CD4-positive, CD25-positive, alpha-beta regulatory T cell (primary cell): ENCODE results near the gene RNF43. TPM values are rescaled to one million over a fixed set of nuclear protein-coding genes. Genes with fewer than 3 reads are reported as not detected.

Experiments used
- ATAC-seq, 2 donors: fragments of 150-1000 bp; cut with Tn5 transposase; one replicate each; pipeline ENCODE4 v1.10.0; 2021; ENCODE audit warnings: low read depth in 2 of 2, moderate number of reproducible peaks in 2 of 2, moderate library complexity in 1 of 2
- DNase-seq, 3 donors: peaks; one replicate each; pipeline versions ENCODE4 v3.0.0 to v3.0.0-alpha.2; 2012 to 2022; ENCODE audit warnings: mixed read lengths in 1 of 3
- H3K27ac ChIP-seq: one replicate; pipeline ENCODE4 v1.7.0; 2013; ENCODE audit warnings: mild to moderate bottlenecking, low read length; ENCODE audit not compliant: insufficient read depth, poor library complexity, severe bottlenecking
- H3K27me3 ChIP-seq: one replicate; pipeline ENCODE4 v1.7.0; 2013; ENCODE audit warnings: low read length; ENCODE audit not compliant: control insufficient read depth, insufficient read depth
- H3K36me3 ChIP-seq: one replicate; pipeline ENCODE4 v1.7.0; 2013; ENCODE audit warnings: mild to moderate bottlenecking, low read length, moderate library complexity; ENCODE audit not compliant: control insufficient read depth, insufficient read depth
- H3K4me1 ChIP-seq: 2 replicates; pipeline ENCODE4 v1.7.0; 2013; ENCODE audit warnings: mild to moderate bottlenecking, low read length; ENCODE audit not compliant: insufficient read depth, control insufficient read depth, poor library complexity, severe bottlenecking
- H3K4me3 ChIP-seq: one replicate; pipeline ENCODE4 v1.7.0; 2013; ENCODE audit warnings: low read depth, mild to moderate bottlenecking, low read length, moderate library complexity
- H3K9me3 ChIP-seq, 2 experiments: 1 replicate in 1 of 2; 2 replicates in 1 of 2; pipeline ENCODE4 v1.7.0; 2013; ENCODE audit warnings: low read length in 2 of 2, mild to moderate bottlenecking in 1 of 2, moderate library complexity in 1 of 2; ENCODE audit not compliant: control insufficient read depth in 2 of 2
- H3K27ac Mint-ChIP-seq, 3 donors: one replicate each; pipeline ENCODE4 v1.8.0; 2020 to 2022; ENCODE audit warnings: mild to moderate bottlenecking in 3 of 3, mixed read lengths in 3 of 3, moderate library complexity in 2 of 3
- H3K27me3 Mint-ChIP-seq: one replicate; pipeline ENCODE4 v1.8.0; 2022; ENCODE audit warnings: mild to moderate bottlenecking, mixed read lengths
- H3K36me3 Mint-ChIP-seq: one replicate; pipeline ENCODE4 v1.8.0; 2020; ENCODE audit warnings: mixed read lengths
- H3K4me1 Mint-ChIP-seq, 4 donors: one replicate each; pipeline ENCODE4 v1.8.0; 2020 to 2022; ENCODE audit warnings: mixed read lengths in 4 of 4, mild to moderate bottlenecking in 1 of 4
- H3K4me3 Mint-ChIP-seq, 4 donors: one replicate each; pipeline ENCODE4 v1.8.0; 2020 to 2022; ENCODE audit warnings: mild to moderate bottlenecking in 4 of 4, mixed read lengths in 4 of 4, moderate library complexity in 3 of 4
- H3K9me3 Mint-ChIP-seq, 7 donors: one replicate each; pipeline ENCODE4 v1.8.0; 2020 to 2022; ENCODE audit warnings: mixed read lengths in 7 of 7, mild to moderate bottlenecking in 3 of 7, moderate library complexity in 2 of 7
- polyA plus RNA-seq, 4 donors: library from polyadenylated mRNA; unstranded; fragments of 300-500 nt; fragmentation: Illumina TruSeq; gene quantifications; one replicate each; pipeline ENCODE4 v1.2.3, GENCODE V29; 2021
- total RNA-seq: library from RNA; stranded (reverse); gene quantifications from one replicate; pipeline ENCODE4 v1.2.3, GENCODE V29; 2022

The RNF43 gene
- total and polyA plus RNA-seq, 5 donors from 2014 or later: 0.23 to 3.3 (median 0.78) TPM; not detected in 1

- H3K9me3 ChIP-seq: no peaks in the 10 kb centered on the region
- Mint-ChIP-seq H3K27ac (peak overlapping the region in 2 of 3 donors; percentile 73 to 86), H3K4me1 (peaks cover 0 to 13% (median 8%) of the 10 kb centered on the region in 4 donors), H3K27me3 (no peaks in the 10 kb centered on the region), H3K36me3 (peaks cover 19% of the 10 kb centered on the region), H3K9me3 (no peaks in the 10 kb centered on the region), H3K4me3 (no peak overlapping the region)
- ATAC-seq (no peak), DNase-seq (no peak)
- no peak overlapping the region for H3K4me3 ChIP-seq
- H3K27me3 ChIP-seq: no peaks in the 10 kb centered on the region
- H3K36me3 ChIP-seq: no peaks in the 10 kb centered on the region
- H3K4me1 ChIP-seq: no peaks in the 10 kb centered on the region
- H3K27ac ChIP-seq: no peak overlapping the region
These were observed 48.5 kb downstream of the RNF43 start for GRCh38 chr17:58368860-58369213.

Other genes starting within 250 kb of the RNF43 start
- not detected for gene EPX, start 224.8 kb downstream of the RNF43 start, total RNA-seq
- not detected for gene EPX, start 224.8 kb downstream of the RNF43 start, polyA plus RNA-seq
- gene MKS1, start 198.3 kb downstream of the RNF43 start, total RNA-seq: 6.2 TPM
- 10 to 100 TPM in 3 of 4 donors, 1 to 10 TPM in 1; 8.1 to 13.4 (median 11.2) TPM for gene MKS1, start 198.3 kb downstream of the RNF43 start, polyA plus RNA-seq
- 0.15 TPM for gene LPO, start 178.9 kb downstream of the RNF43 start, total RNA-seq
- under 1 TPM in 1 of 4 donors, not detected in 3; 0.08 TPM for gene LPO, start 178.9 kb downstream of the RNF43 start, polyA plus RNA-seq
- gene MPO, start 136.6 kb downstream of the RNF43 start, total RNA-seq: not detected
- gene MPO, start 136.6 kb downstream of the RNF43 start, polyA plus RNA-seq: under 1 TPM in 1 of 4 donors, not detected in 3; 0.19 TPM
- 47.4 TPM for gene TSPOAP1, start 88.7 kb downstream of the RNF43 start, total RNA-seq
- 1 to 10 TPM in 2 of 4 donors, under 1 TPM in 2; 0.73 to 1.6 (median 0.92) TPM for gene TSPOAP1, start 88.7 kb downstream of the RNF43 start, polyA plus RNA-seq
- 52.6 TPM for gene SUPT4H1, start 65.3 kb downstream of the RNF43 start, total RNA-seq
- 100 to 1,000 TPM; 123 to 177 (median 136) TPM for gene SUPT4H1, start 65.3 kb downstream of the RNF43 start, polyA plus RNA-seq
- gene HSF5, start 70.9 kb upstream of the RNF43 start, total RNA-seq: 3.0 TPM
- 1 to 10 TPM in 3 of 4 donors, under 1 TPM in 1; 0.83 to 2.1 (median 1.4) TPM for gene HSF5, start 70.9 kb upstream of the RNF43 start, polyA plus RNA-seq
- 43.6 TPM for gene MTMR4, start 97.1 kb upstream of the RNF43 start, total RNA-seq
- 10 to 100 TPM; 16.5 to 23.8 (median 18.6) TPM for gene MTMR4, start 97.1 kb upstream of the RNF43 start, polyA plus RNA-seq